ENCODE results near the gene SPARC.

Gene SPARC

DNA sequence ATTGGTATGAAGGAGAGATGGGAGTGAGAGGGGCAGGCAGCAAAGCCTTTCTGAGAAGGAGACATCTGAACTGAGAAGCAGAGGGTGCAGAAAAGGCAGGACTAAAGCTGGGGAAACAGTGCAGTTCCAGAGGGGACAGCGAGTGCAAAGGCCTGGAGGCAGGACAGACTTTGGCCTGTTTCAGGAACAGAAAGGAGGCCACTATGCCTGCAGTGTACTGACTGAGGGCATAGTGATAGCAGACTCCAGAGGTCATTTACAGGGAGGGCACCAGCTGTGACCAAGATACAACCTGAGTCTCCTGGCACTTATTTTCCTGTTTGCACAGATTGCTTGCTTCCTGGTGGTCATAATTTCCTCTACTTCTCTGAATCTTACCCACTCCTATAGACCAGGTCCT lies 29.6 kb downstream of the SPARC start:
- DNase-seq, result no peak

DNA sequence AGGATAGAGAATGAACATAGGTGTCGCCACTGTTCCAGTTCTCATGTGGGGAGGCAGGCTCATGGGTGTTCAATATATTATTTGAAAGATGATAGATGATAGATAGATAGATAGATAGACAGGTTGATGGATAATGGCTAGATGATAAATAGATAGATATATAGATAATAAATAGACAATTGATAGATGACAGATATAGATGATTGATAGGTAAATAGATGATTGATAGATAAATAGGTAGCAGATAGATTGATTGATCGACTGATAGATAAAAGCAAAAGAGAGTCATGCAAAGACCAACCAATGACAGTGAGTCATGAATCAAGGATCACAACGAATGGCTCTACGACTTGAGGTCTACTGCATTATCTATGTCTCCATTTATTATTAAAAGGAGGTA lies 30.4 kb downstream of the SPARC start:
- DNase-seq, result no peak

- DNase-seq, result peak; percentile 17
These were observed 34.6 kb downstream of the SPARC start for GRCh38 chr5:151651997-151652645.

DNA sequence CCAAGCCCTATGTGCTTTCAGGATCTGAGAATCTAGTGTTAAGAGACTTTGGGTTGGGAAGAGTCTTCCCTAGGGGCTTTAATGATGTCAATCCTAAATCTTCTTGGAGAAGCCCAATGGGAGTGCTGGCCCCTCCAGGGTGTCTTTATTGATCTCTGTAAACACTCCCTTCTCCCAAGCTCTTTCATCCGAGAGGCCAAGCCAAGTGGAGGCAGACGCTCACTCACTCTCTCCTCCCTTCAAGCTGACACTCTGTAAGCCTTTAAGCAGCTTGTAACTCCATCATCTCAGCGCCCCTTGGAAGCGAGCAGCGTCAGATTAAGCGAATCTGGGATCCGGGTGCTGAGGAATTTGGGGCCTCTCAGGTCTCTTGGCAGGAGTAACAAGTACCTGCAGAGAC lies 37.7 kb downstream of the SPARC start:
- no peak for DNase-seq

- DNase-seq, result no peak
These were observed 38.6 kb downstream of the SPARC start for GRCh38 chr5:151648089-151648488.

DNA sequence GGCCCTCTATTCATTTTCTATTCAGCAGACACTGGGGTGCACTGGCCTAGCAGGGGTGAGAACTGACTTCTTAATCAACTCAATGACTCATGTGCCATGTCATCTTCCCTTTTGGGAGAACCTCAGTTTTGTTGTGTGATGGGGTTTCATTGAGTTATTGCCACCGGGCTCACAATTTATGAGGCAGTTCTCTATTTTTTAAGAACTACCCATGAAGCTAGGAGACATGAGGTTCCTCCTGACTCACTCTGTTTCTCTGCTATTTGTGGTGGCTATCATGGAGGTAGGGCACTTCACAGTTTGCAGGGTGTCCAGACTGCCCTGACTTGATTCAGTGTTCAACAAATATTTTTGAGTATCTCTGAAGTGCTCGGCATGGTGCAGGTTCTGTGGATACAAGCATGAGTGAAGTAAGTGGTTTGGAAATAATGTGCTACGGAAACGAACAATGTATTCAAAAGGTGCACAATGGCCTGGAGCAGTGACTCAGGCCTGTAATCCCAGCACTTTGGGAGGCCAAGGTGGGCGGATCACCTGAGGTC lies 39.3 kb downstream of the SPARC start:
- no peak for DNase-seq

DNA sequence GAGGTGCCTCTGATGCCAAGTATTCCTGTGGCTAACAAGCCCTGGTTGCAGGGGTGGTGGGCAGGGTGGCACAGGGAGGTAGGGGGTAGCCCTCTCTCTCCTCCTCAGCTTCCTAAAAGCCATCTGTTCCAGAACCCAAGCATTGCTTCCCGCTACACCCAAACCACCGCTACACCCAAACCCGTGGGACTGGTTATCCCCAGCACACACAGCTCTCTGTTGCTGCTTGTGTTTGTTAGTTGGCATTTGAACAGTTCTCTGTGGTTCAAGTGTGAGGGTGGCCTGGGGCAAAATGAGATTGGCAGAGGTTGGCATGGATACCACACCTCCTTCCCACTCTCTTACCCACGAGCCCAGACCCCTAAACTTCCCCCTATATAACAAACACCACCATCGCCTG lies 40.4 kb downstream of the SPARC start:
- no peak for DNase-seq

DNA sequence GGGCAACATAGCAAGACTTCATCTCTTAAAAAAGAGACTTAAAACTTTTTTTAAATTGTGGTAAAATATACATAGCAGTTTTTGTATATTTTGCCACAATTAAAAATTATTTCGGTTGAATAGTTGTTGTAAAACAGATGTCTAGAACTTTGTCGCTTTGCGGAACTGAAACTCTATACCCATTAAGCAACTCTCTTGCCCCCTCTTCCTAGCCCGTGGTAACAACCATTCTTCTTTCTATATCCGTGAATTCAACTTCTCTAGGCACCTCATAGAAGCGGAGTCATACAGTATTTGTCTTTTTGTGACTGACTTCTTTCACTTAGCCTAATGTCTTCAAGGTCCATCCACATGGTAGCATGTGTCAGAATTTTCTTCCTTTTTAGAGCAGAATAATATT lies 43.3 kb downstream of the SPARC start:
- no peak for DNase-seq

- no peak for DNase-seq
These were observed 44.1 kb downstream of the SPARC start for GRCh38 chr5:151642472-151643140.

- no peak for DNase-seq
These were observed 48.1 kb downstream of the SPARC start for GRCh38 chr5:151638619-151639018.

- DNase-seq, result no peak
These were observed 49.0 kb downstream of the SPARC start for GRCh38 chr5:151637676-151638075.

- DNase-seq, result no peak
These were observed 52.8 kb downstream of the SPARC start for GRCh38 chr5:151633892-151634291.

DNA sequence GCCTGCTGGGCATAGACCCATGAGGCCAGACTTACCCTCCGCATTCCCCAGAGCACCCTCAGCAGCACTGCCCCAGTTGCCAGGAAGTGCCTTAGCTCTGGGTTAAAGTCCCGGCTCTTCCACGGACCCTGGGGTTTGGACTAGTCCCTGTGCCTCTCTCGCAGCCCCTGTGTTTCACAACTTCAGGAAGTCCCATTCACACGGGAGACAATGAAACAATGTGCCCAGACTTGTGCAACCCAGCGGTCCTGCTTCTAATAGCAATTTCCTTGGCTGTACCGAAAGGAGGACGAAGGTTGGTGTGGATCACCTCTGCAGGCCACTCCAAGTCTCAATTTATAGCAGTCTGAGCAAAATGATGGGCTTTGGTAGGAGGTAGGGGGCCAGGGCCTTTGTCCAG lies 53.8 kb downstream of the SPARC start:
- DNase-seq, result no peak

- DNase-seq, result no peak
These were observed 54.2 kb downstream of the SPARC start for GRCh38 chr5:151632524-151632923.

DNA sequence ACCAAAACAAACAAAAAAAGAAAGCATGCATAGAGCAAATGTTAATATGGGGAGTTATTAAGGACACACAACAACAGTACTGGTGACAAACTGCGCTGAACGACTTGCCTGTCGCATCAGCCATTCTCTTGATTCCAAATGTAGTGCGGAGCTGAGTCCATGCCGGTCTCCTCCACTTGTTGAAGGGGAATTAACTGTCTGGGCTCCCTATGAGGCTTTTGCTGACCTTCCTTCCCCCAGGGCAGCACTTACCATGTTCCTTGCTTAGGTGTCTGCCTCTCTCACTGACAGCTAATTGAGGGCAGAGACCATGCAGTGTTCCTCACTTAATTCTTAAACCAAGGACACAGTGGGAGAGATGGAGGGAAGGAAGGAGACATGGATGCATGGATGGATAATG lies 54.8 kb downstream of the SPARC start:
- no peak for DNase-seq

GRCh38 chr5:151630088-151630487 lies 56.6 kb downstream of the SPARC start:
- DNase-seq, result no peak

- no peak for DNase-seq
These were observed 58.4 kb downstream of the SPARC start for GRCh38 chr5:151628112-151628823.

DNA sequence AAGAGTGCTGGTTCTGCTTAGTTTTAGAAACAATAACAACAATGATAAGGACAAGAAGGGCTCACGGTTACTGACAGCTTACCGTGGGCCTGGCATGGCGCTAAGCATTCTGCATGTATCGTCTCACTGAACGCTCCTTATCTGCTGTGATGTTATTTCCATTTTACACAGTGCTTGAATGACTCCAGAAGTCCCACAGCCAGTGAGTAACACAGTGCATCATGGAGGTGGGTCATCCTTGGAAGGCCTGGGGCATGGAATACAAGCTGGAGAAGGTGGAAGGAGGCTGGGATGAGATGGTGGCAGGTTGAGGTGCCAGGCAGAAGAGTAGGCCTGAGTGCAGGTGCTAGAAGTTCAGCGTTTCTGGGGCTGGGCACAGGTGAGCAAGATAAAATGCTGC lies 59.1 kb downstream of the SPARC start:
- DNase-seq, result no peak

DNA sequence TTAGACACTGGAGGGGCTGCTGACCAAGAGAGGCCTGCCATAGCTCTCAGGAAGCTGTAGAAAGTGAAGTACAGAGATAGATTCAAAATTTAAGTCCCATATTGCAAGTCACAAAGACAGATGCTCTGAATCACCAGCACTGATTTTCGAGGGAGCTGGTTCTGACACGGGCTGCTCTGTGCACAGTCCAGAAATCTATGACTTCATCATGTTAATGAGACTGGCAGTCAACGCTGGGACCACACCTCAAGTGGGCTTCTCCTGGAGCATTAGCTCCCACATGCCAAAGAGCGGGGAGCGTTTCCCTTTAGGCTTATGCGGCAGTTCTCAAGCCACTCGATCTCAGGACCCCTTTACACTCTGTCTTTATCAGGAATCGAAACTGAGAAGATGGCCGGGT lies 61.4 kb downstream of the SPARC start:
- DNase-seq, result no peak

DNA sequence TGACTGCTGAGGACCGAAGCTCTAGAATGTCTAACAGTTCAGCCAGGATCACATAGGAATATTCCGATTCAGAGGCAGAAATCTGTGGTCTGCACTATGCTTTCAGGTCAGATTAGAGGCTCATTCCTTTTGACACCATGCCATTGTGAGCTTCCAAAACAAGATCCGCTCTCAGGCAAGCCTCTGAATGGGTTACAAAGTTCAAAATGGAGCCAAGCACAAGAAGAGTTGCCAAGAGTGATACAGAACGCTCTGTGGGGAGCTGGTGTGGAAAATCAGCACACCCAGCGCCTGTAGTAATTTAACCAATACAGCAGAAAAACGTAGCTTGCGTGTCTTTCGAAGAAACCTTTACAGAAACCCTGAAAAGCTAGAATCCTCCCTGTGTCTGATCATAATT lies 62.2 kb downstream of the SPARC start:
- DNase-seq, result no peak

- no peak for DNase-seq
These were observed 64.2 kb downstream of the SPARC start for GRCh38 chr5:151622367-151623088.

GRCh38 chr5:151620461-151620840 lies 66.3 kb downstream of the SPARC start:
- DNase-seq, result no peak

- no peak for DNase-seq
These were observed 66.8 kb downstream of the SPARC start for GRCh38 chr5:151619812-151620460.
